Neutrophil (primary cell): Measurements from ENCODE around the gene VWA5A.
"Not testable (repeated sequence)": the region's sequence is repeated elsewhere in the genome, so short reads cannot be mapped to it uniquely, and the experiment has no call there.

ENCODE experiments used
- H3K27ac ChIP-seq: fragments of 200-600 bp; sonication (generic); 2 replicates; pipeline ENCODE4 v1.5.1; 2016; ENCODE audit warnings: mild to moderate bottlenecking, moderate library complexity
- H3K27me3 ChIP-seq: fragments of 200-600 bp; sonication (generic); 2 replicates; pipeline ENCODE4 v1.6.0; 2016; ENCODE audit warnings: mild to moderate bottlenecking
- H3K36me3 ChIP-seq: fragments of 200-600 bp; sonication (generic); 2 replicates; pipeline ENCODE4 v1.5.1; 2017
- H3K4me1 ChIP-seq, 2 experiments: fragments of 200-600 bp in 1 of 2; sonication (generic) in 1 of 2; 1 replicate in 1 of 2; 2 replicates in 1 of 2; pipeline versions ENCODE4 v1.5.1 to v1.6.1; 2013 to 2016; ENCODE audit warnings: low read depth in 1 of 2, low read length in 1 of 2, mild to moderate bottlenecking in 1 of 2, moderate library complexity in 1 of 2; ENCODE audit not compliant: control insufficient read depth in 1 of 2, insufficient read depth in 1 of 2
- H3K4me3 ChIP-seq, 2 experiments: fragments of 200-600 bp in 1 of 2; sonication (generic) in 1 of 2; 1 replicate in 1 of 2; 2 replicates in 1 of 2; pipeline ENCODE4 v1.5.1; 2013 to 2016; ENCODE audit warnings: low read depth in 1 of 2, low read length in 1 of 2, mild to moderate bottlenecking in 1 of 2, moderate library complexity in 1 of 2
- H3K9me3 ChIP-seq: fragments of 200-600 bp; sonication (generic); 2 replicates; pipeline ENCODE4 v1.5.1; 2016
- CTCF ChIP-seq: fragments of 200-600 bp; sonication (generic); IDR thresholded peaks from 2 replicates; pipeline ENCODE4 v1.5.1; 2016; ENCODE audit warnings: antibody characterized with exemption

VWA5A gene

GRCh38 chr11:124122123-124122522 lies 6.9 kb downstream of the VWA5A start:
- Histone ChIP-seq H3K27ac (no peak overlapping the region), H3K9me3 (no peaks in the 10 kb centered on the region), H3K36me3 (no peaks in the 10 kb centered on the region), H3K4me3 (no peak overlapping the region), H3K27me3 (no peaks in the 10 kb centered on the region), H3K4me1 (no peaks in the 10 kb centered on the region)
- no peak for TF ChIP-seq CTCF

DNA sequence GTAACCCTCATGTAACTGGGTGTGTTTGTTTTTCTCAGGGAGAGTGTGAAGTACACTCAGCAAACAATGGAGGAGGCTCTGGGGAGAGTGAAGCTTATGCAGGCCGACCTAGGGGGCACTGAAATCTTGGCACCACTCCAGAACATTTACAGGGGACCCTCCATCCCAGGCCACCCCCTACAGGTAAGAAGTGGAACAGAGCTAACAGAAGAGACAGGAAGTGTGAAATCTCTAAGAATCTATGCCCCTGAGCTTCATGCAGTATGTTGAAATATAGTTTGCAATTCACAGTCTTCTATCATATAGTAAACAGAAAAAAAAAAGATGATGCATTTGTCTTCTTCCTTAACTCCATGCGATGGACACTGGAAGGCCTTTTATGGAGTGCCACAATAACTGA lies 8.4 kb downstream of the VWA5A start:
- H3K36me3 ChIP-seq, result no peaks in the 10 kb centered on the region
- no peak overlapping the region for H3K27ac ChIP-seq
- H3K9me3 ChIP-seq, result no peaks in the 10 kb centered on the region
- no peak overlapping the region for H3K4me3 ChIP-seq
- no peak for TF ChIP-seq CTCF
- H3K4me1 ChIP-seq, result no peaks in the 10 kb centered on the region
- H3K27me3 ChIP-seq, result no peaks in the 10 kb centered on the region

- not testable (repeated sequence) for H3K27ac ChIP-seq, H3K27me3 ChIP-seq, H3K36me3 ChIP-seq, H3K4me1 ChIP-seq, H3K9me3 ChIP-seq, H3K4me3 ChIP-seq
Observed at GRCh38 chr11:124127134-124127533, 11.9 kb downstream of the VWA5A start.

- no peaks in the 10 kb centered on the region for H3K27me3 ChIP-seq
- no peak overlapping the region for H3K27ac ChIP-seq
- no peaks in the 10 kb centered on the region for H3K36me3 ChIP-seq
- no peak overlapping the region for H3K4me3 ChIP-seq
- H3K4me1 ChIP-seq, result no peaks in the 10 kb centered on the region
- no peak for TF ChIP-seq CTCF
- no peaks in the 10 kb centered on the region for H3K9me3 ChIP-seq
Observed at GRCh38 chr11:124143034-124143433, 27.8 kb downstream of the VWA5A start.

DNA sequence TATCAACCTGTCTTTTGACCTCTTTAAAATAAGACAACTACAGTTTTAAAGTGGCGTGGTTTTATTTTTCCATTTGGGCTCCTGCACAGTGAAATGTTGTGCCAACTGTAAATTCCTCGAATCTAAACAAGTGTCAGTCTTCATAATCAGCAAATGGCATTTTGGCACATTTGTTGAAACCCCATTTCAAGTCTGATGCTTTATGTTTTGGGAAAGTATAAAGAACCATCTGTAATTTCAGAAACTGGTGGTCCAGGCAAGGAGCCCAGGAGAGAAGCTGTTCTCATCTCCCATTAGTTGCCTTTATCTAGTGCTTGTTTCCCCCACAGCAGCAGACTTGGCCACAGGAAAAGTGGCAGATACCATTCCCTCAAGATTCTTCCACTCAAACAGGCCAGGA lies 32.7 kb downstream of the VWA5A start:
- Histone ChIP-seq H3K36me3 (no peaks in the 10 kb centered on the region), H3K27ac (no peak overlapping the region), H3K4me1 (no peaks in the 10 kb centered on the region), H3K4me3 (no peak overlapping the region), H3K27me3 (no peaks in the 10 kb centered on the region), H3K9me3 (no peaks in the 10 kb centered on the region)
- TF ChIP-seq CTCF, result no peak

DNA sequence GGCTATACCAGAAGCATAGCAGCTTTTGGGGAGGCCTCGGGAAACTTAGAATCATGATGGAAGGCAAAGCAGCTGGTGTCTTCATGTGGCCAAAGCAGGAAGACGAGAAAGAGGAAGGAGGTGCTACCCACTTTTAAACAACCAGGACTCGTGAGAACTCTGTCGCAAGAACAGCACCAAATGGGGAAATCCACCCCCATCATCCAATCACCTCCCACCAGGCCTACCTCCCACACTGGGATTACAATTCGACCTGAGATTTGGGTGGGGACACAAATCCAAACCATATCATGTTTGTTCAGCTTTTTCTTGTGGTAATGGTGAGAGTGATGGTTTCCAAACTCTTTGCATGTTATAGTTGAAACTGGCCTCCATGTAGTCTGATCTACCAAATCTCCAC lies 35.4 kb downstream of the VWA5A start:
- Histone ChIP-seq H3K27ac (no peak overlapping the region), H3K27me3 (no peaks in the 10 kb centered on the region), H3K4me3 (no peak overlapping the region), H3K9me3 (no peaks in the 10 kb centered on the region), H3K4me1 (no peaks in the 10 kb centered on the region), H3K36me3 (no peaks in the 10 kb centered on the region)
- TF ChIP-seq CTCF, result no peak
